H1 (cell line): Measurements from ENCODE around the gene ZNF536. TPM values are rescaled to one million over a fixed set of nuclear protein-coding genes. Genes with fewer than 3 reads are reported as not detected.

ENCODE experiments used
- CTCF ChIA-PET: fragments of 300-600 bp; sonication (Branson Sonifier 250); formaldehyde crosslinking; loops from one replicate; lab custom pipeline; 2021; ENCODE audit not compliant: partially characterized antibody; lab: Charles Lee
- POLR2A ChIA-PET: fragments of 300-600 bp; sonication (Branson Sonifier 250); formaldehyde crosslinking; loops from one replicate; lab custom pipeline; 2021; ENCODE audit warnings: inconsistent platforms; ENCODE audit not compliant: partially characterized antibody; lab: Charles Lee
- DNase-seq, 2 experiments: peaks; one replicate each; pipeline versions ENCODE4 v3.0.0 to v3.0.0-alpha.2; 2010 to 2022; ENCODE audit warnings: low spot score in 2 of 2, low read depth in 1 of 2, mixed read lengths in 1 of 2
- FAIRE-seq: peaks from 2 replicates; lab custom pipeline; 2011; peaks lifted over from hg19 to GRCh38; lab: Jason Lieb, UNC
- H2AFZ ChIP-seq: 2 replicates; pipeline ENCODE4 v1.8.1; 2012; ENCODE audit warnings: low read length, inconsistent platforms
- H2AK5ac ChIP-seq: 2 replicates; pipeline ENCODE4 v1.6.1; 2013; ENCODE audit warnings: low read depth, low read length
- H2BK120ac ChIP-seq: replicated peaks from 2 replicates; pipeline ENCODE3; 2013; ENCODE audit warnings: low read depth, low read length, inconsistent platforms
- H2BK12ac ChIP-seq: 2 replicates; pipeline ENCODE4 v1.6.1; 2013; ENCODE audit warnings: low read depth, low read length
- H2BK15ac ChIP-seq: 2 replicates; pipeline ENCODE4 v1.6.1; 2013; ENCODE audit warnings: low read length
- H2BK20ac ChIP-seq: 2 replicates; pipeline ENCODE4 v1.6.1; 2013; ENCODE audit warnings: low read length
- H2BK5ac ChIP-seq: 2 replicates; pipeline ENCODE4 v1.6.1; 2013; ENCODE audit warnings: low read depth, low read length
- H3K14ac ChIP-seq: 2 replicates; pipeline ENCODE4 v1.6.1; 2013; ENCODE audit warnings: inconsistent platforms; ENCODE audit not compliant: insufficient read length
- H3K18ac ChIP-seq: 2 replicates; pipeline ENCODE4 v1.6.1; 2013; ENCODE audit warnings: low read length; ENCODE audit errors: extremely low read depth
- H3K23ac ChIP-seq: 2 replicates; pipeline ENCODE4 v1.6.1; 2013; ENCODE audit warnings: inconsistent platforms; ENCODE audit not compliant: insufficient read length
- H3K23me2 ChIP-seq: 2 replicates; pipeline ENCODE4 v1.6.1; 2013; ENCODE audit warnings: low read depth, low read length
- H3K27ac ChIP-seq: 2 replicates; pipeline ENCODE4 v1.6.1; 2011; ENCODE audit warnings: low read depth, low read length, inconsistent platforms
- H3K27me3 ChIP-seq, 4 experiments: replicated peaks in 1 of 4; 1 replicate in 1 of 4; 2 replicates in 3 of 4; pipeline versions ENCODE4 v1.6.1 to v1.8.1; 2011 to 2013; ENCODE audit warnings: low read length in 3 of 4, mild to moderate bottlenecking in 3 of 4, inconsistent platforms in 2 of 4, mixed read lengths in 2 of 4, moderate library complexity in 1 of 4; ENCODE audit not compliant: control insufficient read depth in 3 of 4, insufficient read depth in 3 of 4; ENCODE audit errors: extremely low read depth in 1 of 4
- H3K36me3 ChIP-seq, 4 experiments: 2 replicates each; pipeline versions ENCODE4 v1.6.1 to v1.8.1; 2011 to 2013; ENCODE audit warnings: mild to moderate bottlenecking in 4 of 4, low read length in 3 of 4, moderate library complexity in 2 of 4, control low read depth in 1 of 4, inconsistent platforms in 1 of 4; ENCODE audit not compliant: insufficient read depth in 4 of 4, control insufficient read depth in 2 of 4
- H3K4ac ChIP-seq: replicated peaks from 2 replicates; pipeline ENCODE3; 2013; ENCODE audit warnings: low read length, low read depth, mixed read lengths, inconsistent platforms; ENCODE audit not compliant: insufficient read length
- H3K4me1 ChIP-seq, 4 experiments: replicated peaks in 1 of 4; 1 replicate in 1 of 4; 2 replicates in 3 of 4; pipeline versions ENCODE4 v1.6.1 to v1.8.1; 2011 to 2013; ENCODE audit warnings: low read length in 3 of 4, inconsistent platforms in 2 of 4, mixed read lengths in 1 of 4; ENCODE audit not compliant: insufficient read depth in 4 of 4, control insufficient read depth in 3 of 4
- H3K4me2 ChIP-seq, 2 experiments: 2 replicates each; pipeline versions ENCODE4 v1.6.1 to v1.8.1; 2011 to 2013; ENCODE audit warnings: low read depth in 2 of 2, low read length in 2 of 2, control low read depth in 1 of 2, inconsistent platforms in 1 of 2, mild to moderate bottlenecking in 1 of 2; ENCODE audit not compliant: insufficient read depth in 1 of 2
- H3K4me3 ChIP-seq, 4 experiments: fragments of 200-600, 300-600 bp in 1 of 4; sonication (generic), shearing (Covaris generic), sonication (Bioruptor Twin) in 1 of 4; 2 replicates each; pipeline versions ENCODE4 v1.5.1 to v1.8.1; 2011 to 2016; ENCODE audit warnings: low read length in 4 of 4, low read depth in 3 of 4, control low read depth in 2 of 4, inconsistent platforms in 2 of 4, mild to moderate bottlenecking in 2 of 4, mixed read lengths in 1 of 4, moderate library complexity in 1 of 4; ENCODE audit not compliant: insufficient read depth in 2 of 4; ENCODE audit errors: extremely low read depth in 1 of 4
- H3K56ac ChIP-seq: replicated peaks from 2 replicates; pipeline ENCODE3; 2013; ENCODE audit warnings: low read depth, mild to moderate bottlenecking, mixed read lengths, low read length, inconsistent platforms; ENCODE audit not compliant: insufficient read length
- H3K79me1 ChIP-seq: 2 replicates; pipeline ENCODE4 v1.6.1; 2013; ENCODE audit warnings: low read depth, low read length, control low read depth
- H3K79me2 ChIP-seq, 2 experiments: 2 replicates each; pipeline versions ENCODE4 v1.6.1 to v1.8.1; 2012 to 2013; ENCODE audit warnings: low read length in 2 of 2, mild to moderate bottlenecking in 2 of 2, inconsistent platforms in 1 of 2; ENCODE audit not compliant: insufficient read depth in 2 of 2, control insufficient read depth in 1 of 2
- H3K9ac ChIP-seq, 4 experiments: replicated peaks in 1 of 4; 1 replicate in 1 of 4; 2 replicates in 3 of 4; pipeline versions ENCODE4 v1.6.1 to v1.8.1; 2011 to 2013; ENCODE audit warnings: low read depth in 3 of 4, low read length in 3 of 4, control low read depth in 2 of 4, mild to moderate bottlenecking in 2 of 4, moderate library complexity in 2 of 4, inconsistent platforms in 1 of 4; ENCODE audit errors: extremely low read depth in 1 of 4
- H3K9me3 ChIP-seq, 2 experiments: 2 replicates each; pipeline versions ENCODE4 v1.6.1 to v1.8.1; 2012 to 2013; ENCODE audit warnings: mild to moderate bottlenecking in 2 of 2, moderate library complexity in 2 of 2, control low read depth in 1 of 2, inconsistent platforms in 1 of 2, low read depth in 1 of 2, low read length in 1 of 2, mixed read lengths in 1 of 2; ENCODE audit not compliant: insufficient read depth in 2 of 2
- H4K20me1 ChIP-seq, 2 experiments: replicated peaks in 1 of 2; 2 replicates each; pipeline versions ENCODE3 to v1.8.1; 2011 to 2013; ENCODE audit warnings: inconsistent platforms in 2 of 2, low read length in 2 of 2, mild to moderate bottlenecking in 1 of 2; ENCODE audit not compliant: insufficient read depth in 2 of 2, control insufficient read depth in 1 of 2
- H4K5ac ChIP-seq: 2 replicates; pipeline ENCODE4 v1.6.1; 2013; ENCODE audit warnings: low read length, low read depth, mixed read lengths, inconsistent platforms; ENCODE audit not compliant: insufficient read length
- H4K8ac ChIP-seq: 2 replicates; pipeline ENCODE4 v1.8.0; 2013; ENCODE audit warnings: mild to moderate bottlenecking, moderate library complexity, low read length, inconsistent platforms; ENCODE audit not compliant: insufficient read depth; ENCODE audit errors: extremely low read depth
- H4K91ac ChIP-seq: replicated peaks from 2 replicates; pipeline ENCODE3; 2013; ENCODE audit warnings: low read length, mixed read lengths, inconsistent platforms; ENCODE audit not compliant: insufficient read length
- CREB1 ChIP-seq: IDR thresholded peaks from 2 replicates; pipeline ENCODE4 v1.6.1; 2012; ENCODE audit warnings: inconsistent platforms
- E2F6 ChIP-seq: IDR thresholded peaks from 2 replicates; pipeline ENCODE4 v1.6.1; 2012; ENCODE audit warnings: inconsistent platforms
- EGR1 ChIP-seq: IDR thresholded peaks from 2 replicates; pipeline ENCODE4 v1.6.1; 2011; ENCODE audit warnings: low read depth, low read length, borderline replicate concordance
- SIRT6 ChIP-seq: IDR thresholded peaks from one replicate; pipeline ENCODE4 v1.7.1; 2012; ENCODE audit warnings: low read length, inconsistent platforms
- SIX5 ChIP-seq: IDR thresholded peaks from 2 replicates; pipeline ENCODE4 v1.6.1; 2011; ENCODE audit warnings: mild to moderate bottlenecking, low read depth, low read length
- TAF1 ChIP-seq: IDR thresholded peaks from 2 replicates; pipeline ENCODE4 v1.6.1; 2011; ENCODE audit warnings: mild to moderate bottlenecking, low read depth, low read length
- WGBS, 2 experiments: shearing (Covaris generic) in 1 of 2; methylation state at CpG; one replicate each; pipeline versions ENCODE4 v1.1.6 to v1.1.7; 2013 to 2015; ENCODE audit warnings: low lambda C conversion rate in 2 of 2, mixed read lengths in 2 of 2, inconsistent platforms in 1 of 2, low coverage in 1 of 2, missing lambda C conversion rate in 1 of 2; ENCODE audit not compliant: insufficient replicate concordance in 2 of 2, insufficient coverage in 1 of 2, insufficient read length in 1 of 2; ENCODE audit errors: extremely low coverage in 1 of 2, missing lambda C conversion rate in 1 of 2; 5-methylcytosine and 5-hydroxymethylcytosine counted together
- polyA plus RNA-seq, 7 experiments: library from polyadenylated mRNA; depleted of rRNA in 3 of 7; stranded (reverse) in 5 of 7; unstranded in 2 of 7; fragments of >200 nt in 5 of 7; fragments of 200-250 nt in 2 of 7; gene quantifications; 1 replicate in 5 of 7; 2 replicates in 1 of 7; 4 replicates in 1 of 7; pipeline versions ENCODE4 v1.2.1 to v1.2.3, GENCODE V29; 2011 to 2013; ENCODE audit warnings: missing spikeins in 2 of 7, mixed read lengths in 2 of 7
- total RNA-seq: library from RNA; stranded (reverse); fragmentation: NEBNext Ultra II Directional; extraction: Animal tissue kit (Norgen Biotek cat#: 25700); gene quantifications from 2 replicates; pipeline ENCODE4 v1.2.1, GENCODE V29; 2021

The ZNF536 gene
- total and polyA plus RNA-seq, 2 of the 8 experiments (the other 6 are each of a cell fraction or from before 2014, with no cell fraction given), result 0.09 to 0.11 TPM

GRCh38 chr19:30596813-30597399 is 224.7 kb downstream of the ZNF536 start:
- Histone ChIP-seq H2AFZ (no peak overlapping the region), H3K27ac (no peak overlapping the region), H3K23me2 (no peaks in the 10 kb centered on the region), H2AK5ac (no peak overlapping the region), H3K4me2 (peak overlapping the region; percentile 40 to 46), H2BK5ac (peak overlapping the region; percentile 77; the same call in 1 of the 2 replicates), H2BK20ac (no peak overlapping the region; the same call in 1 of the 2 replicates), H3K23ac (no peak overlapping the region), H3K14ac (no peak overlapping the region), H3K79me2 (no peaks in the 10 kb centered on the region), H4K20me1 (no peaks in the 10 kb centered on the region), H3K4me3 (peak overlapping the region in 2 of 4 experiments; percentile 0 to 23; a peak in 3 of 8 replicates), H3K9ac (no peak overlapping the region), H3K4me1 (peaks cover 0 to 24% (median 8%) of the 10 kb centered on the region in 4 experiments; a peak in 5 of 7 replicates), H3K79me1 (no peaks in the 10 kb centered on the region), H3K27me3 (no peaks in the 10 kb centered on the region), H3K9me3 (no peaks in the 10 kb centered on the region), H4K8ac (no peak overlapping the region), H3K4ac (no peak overlapping the region), H2BK12ac (peak overlapping the region; percentile 97; the same call in 1 of the 2 replicates), H4K91ac (no peak overlapping the region), H3K36me3 (no peaks in the 10 kb centered on the region), H2BK15ac (no peak overlapping the region), H4K5ac (no peak overlapping the region), H2BK120ac (no peak overlapping the region), H3K18ac (peak overlapping the region; percentile 54; the same call in 1 of the 2 replicates), H3K56ac (no peak overlapping the region)
- DNase-seq (peak; percentile 44 to 56), FAIRE-seq (peak; percentile 91)
- POLR2A ChIA-PET, result interaction anchor here (1.0 to 1.2 kb wide), 2 partner anchors 9 to 156 kb away, joined by 4 to 5 read pairs; no protein-coding TSS in a partner anchor
- CTCF ChIA-PET, result interaction anchor here (0.7 to 1.0 kb wide), 4 partner anchors 11 to 333 kb away, joined by 3 to 5 read pairs (median 4); no protein-coding TSS in a partner anchor
- 27% methylated on average over 9 of the region's 9 CpGs; no CpG with 5 or more reads in 1 of the 2 experiments for WGBS, 2 experiments
- TF ChIP-seq E2F6, result peak; percentile 40; the same call in 1 of the 2 replicates
- no peak for TF ChIP-seq SIX5
- peak; percentile 40; the same call in 1 of the 2 replicates for TF ChIP-seq TAF1
- TF ChIP-seq EGR1, result no peak
- no peak for TF ChIP-seq CREB1
- no peak for TF ChIP-seq SIRT6
